ENCODE results near the gene SERPIND1.
"Not testable (repeated sequence)": the region's sequence is repeated elsewhere in the genome, so short reads cannot be mapped to it uniquely, and the experiment has no call there.

SERPIND1 gene

DNA sequence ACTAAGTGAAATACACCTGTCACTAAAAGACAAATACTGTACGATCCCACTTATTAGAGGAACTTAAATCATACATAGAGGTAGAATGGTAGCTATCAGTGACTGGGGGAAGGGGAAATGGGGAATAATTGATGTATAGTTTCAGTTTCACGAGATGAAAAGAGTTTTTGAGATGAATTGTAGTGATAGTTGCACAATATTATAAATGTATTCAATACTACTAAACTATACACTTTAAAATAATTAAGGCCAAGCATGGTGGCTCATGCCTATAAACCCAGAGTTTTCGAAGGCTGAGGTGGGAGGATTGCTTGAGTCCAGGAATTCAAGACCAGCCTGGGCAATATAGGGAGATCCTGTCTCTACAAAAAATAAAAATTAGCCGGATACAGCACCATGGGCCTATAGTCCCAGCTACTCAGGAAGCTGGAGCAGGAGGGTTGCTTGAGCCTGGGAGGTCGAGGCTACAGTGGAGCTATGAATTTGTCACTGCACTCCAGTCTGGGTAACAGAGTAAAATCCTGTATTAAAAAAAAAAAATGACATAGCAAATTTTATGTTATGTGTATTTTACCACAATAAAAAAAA, 40.4 kb downstream of the SERPIND1 start:
- DNase-seq (ENCODE audit: low read depth in 2 of 2): no peak

- no peak for DNase-seq (ENCODE audit: low read depth in 2 of 2)
Observed at GRCh38 chr22:20815477-20816050, 41.7 kb downstream of the SERPIND1 start.

- DNase-seq (ENCODE audit: low read depth in 2 of 2): no peak
Observed at GRCh38 chr22:20816559-20816958, 42.6 kb downstream of the SERPIND1 start.

DNA sequence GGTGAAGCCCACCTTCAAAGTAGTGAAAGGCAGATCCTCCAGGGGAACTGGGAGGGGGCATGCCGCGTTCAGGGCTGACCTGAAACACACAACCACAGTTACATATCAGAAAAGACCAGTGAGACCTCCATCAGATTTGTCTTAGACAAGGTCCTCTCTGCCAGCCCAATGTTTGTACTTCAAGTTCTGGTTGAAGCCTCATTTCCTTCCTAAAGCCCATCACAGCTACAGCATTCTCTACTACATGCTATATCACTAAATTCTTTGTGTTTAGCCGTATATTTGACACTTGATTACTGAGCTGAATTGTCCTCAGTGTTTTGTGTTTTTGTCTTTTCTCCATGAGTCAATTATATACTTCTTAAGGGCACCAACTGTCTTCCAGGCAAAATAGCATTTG, 44.6 kb downstream of the SERPIND1 start:
- no peak for DNase-seq (ENCODE audit: low read depth in 2 of 2)

- DNase-seq (ENCODE audit: low read depth in 2 of 2): no peak
Observed at GRCh38 chr22:20819471-20819870, 45.6 kb downstream of the SERPIND1 start.

DNA sequence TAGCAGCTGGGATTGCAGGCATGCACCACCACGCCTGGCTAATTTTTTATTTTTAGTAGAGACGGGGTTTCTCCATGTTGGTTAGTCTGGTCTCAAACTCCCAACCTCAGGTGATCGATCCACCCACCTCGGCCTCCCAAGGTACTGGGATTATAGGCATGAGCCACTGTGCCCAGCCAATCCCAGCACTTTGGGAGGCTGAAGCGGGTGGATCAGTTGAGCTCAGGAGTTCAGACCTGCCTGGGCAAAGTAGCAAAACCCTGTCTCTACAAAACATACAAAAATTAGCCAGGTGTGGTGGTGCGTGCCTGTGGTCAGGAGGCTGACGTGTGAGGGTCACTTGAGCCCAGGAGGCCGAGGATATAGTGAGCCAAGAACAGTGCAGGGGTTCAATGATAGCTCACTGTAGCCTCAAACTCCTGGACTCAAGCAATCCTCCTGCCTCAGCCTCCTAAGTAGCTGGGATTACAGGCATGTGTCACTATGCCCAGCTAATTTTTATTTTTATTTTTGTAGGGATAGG, 47.9 kb downstream of the SERPIND1 start:
- not testable (repeated sequence) for DNase-seq (ENCODE audit: low read depth in 2 of 2)

DNA sequence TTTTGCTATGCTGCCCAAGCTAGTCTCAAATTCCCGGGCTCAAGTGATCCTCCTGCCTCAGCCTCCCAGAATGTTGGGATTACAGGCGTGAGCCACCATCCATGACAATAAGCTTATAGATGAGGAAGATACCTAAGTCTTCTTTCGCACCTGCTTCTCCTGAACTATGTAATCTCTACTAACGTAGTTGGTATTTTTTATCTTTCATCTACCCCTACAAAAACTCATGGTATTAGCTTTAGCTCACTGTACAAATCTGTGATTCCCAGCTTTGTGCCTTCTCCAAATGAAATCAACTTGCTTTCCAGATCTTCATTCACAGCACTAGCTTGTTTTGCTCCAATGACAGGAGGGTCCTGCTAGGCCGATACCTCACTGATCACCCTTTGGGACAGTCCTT, 48.3 kb downstream of the SERPIND1 start:
- DNase-seq (ENCODE audit: low read depth in 2 of 2): no peak

DNA sequence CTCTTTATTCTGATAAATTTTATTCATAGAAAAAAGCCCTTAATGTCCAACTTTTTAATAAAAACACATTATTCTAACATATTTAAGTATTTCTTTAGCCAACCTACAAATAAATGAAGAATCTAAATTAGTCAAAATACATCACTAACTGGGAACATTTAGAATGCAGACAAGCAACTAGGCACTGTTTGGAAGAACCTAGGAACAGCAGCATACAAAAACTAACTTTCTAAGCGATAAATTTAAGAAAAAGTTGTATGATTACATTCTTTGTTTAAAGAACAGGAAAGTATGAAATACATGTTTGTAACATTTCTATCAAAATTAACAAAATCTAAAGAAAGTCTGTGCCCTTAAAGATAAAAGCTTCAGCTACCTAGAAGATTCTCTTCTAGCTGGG, 49.4 kb downstream of the SERPIND1 start:
- no peak for DNase-seq (ENCODE audit: low read depth in 2 of 2)

DNA sequence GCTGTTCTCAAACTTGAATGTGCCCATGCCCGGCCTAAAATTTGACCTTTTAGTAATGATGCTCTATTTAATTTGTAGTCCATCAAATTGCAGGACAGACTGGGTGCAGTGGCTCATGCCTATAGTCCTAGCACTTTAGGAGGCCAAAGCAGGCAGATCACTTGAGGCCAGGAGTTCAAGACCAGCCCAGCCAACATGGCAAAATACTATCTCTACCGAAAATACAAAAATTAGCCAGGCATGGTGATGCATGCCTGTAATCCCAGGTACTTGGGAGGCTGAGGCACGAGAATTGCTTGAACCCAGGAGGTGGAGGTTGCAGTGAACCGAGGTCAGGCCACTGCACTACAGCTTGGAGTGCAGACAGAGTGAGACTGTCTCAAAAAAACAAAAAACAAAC, 51.3 kb downstream of the SERPIND1 start:
- DNase-seq (ENCODE audit: low read depth in 2 of 2): not testable (repeated sequence)

- no peak for DNase-seq (ENCODE audit: low read depth in 2 of 2)
Observed at GRCh38 chr22:20825624-20826023, 51.7 kb downstream of the SERPIND1 start.

GRCh38 chr22:20826373-20827152, 52.6 kb downstream of the SERPIND1 start:
- DNase-seq (ENCODE audit: low read depth in 2 of 2): not testable (repeated sequence)

DNA sequence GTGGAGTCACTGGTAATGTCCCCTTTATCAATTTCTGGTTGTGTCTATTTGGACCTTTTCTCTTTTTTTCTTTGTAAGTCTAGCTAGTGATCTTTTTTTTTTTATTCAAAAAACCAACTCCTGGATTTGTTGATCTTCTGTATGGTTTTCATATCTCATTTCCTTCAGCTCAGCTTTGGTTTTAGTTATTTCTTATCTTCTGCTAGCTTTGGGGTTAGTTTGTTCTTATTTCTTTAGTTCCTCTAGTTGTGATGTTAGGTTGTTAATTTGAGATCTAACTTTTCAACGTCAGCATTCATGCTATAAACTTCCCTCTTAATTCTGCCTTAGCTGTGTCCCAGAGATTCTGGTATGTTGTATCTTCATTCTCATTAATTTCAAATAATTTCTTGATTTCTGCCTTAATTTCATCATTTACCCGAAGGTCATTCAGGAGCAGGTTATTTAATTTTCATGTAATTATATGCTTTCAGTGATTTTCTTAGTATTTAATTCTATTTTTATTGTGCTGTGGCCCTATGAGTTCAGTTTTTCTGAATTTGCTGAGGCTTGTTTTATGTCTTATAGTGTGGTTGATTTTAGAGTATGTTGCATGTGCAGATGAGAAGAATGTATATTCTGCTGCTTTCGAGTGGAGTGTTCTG, 55.7 kb downstream of the SERPIND1 start:
- DNase-seq (ENCODE audit: low read depth in 2 of 2): no peak

- DNase-seq (ENCODE audit: low read depth in 2 of 2): no peak
Observed at GRCh38 chr22:20833225-20833665, 59.3 kb downstream of the SERPIND1 start.

- no peak for DNase-seq (ENCODE audit: low read depth in 2 of 2)
Observed at GRCh38 chr22:20834206-20834605, 60.3 kb downstream of the SERPIND1 start.

- DNase-seq (ENCODE audit: low read depth in 2 of 2): no peak
Observed at GRCh38 chr22:20834725-20835124, 60.8 kb downstream of the SERPIND1 start.

Data from stimulated activated CD4-positive, alpha-beta T cell treated with anti-CD3 and anti-CD28 coated beads, Interleukin-1b, Interleukin-23, amount 100 ng/mL, for 4 hours (primary cell).